ENCODE data around the gene SPR.

DNA sequence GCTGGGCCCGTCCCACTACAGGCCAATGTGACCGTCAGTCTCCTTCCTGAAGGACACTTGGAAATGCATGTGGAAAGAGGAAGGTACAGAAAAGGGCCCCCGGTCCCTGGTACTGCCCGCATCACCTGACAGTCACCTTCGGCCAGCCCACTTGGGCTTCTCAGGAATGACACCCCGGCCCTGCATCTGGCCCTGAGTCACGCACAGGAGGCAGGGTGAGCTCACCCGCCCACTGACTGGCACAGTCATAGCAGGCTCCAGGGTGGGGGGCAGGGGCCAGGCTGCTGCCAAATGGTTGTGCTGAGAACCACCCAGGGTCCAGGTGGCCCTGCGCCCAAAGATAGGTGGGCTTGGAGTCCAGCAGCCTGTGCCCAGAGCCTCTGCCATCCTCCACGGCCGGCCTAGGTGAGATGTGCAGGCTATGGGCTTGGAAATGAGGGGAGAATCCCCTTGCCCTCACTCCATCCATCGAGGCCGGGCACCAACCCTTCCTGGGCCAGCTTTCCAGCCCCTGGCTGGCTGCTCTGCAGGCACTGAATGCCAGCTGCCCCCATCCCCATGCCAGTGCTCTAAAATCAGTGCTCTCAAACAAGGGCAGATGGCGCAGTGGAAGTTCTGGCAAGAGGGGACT is 44.2 kb downstream of the SPR start:
- TF ChIP-seq, protein P1, sequence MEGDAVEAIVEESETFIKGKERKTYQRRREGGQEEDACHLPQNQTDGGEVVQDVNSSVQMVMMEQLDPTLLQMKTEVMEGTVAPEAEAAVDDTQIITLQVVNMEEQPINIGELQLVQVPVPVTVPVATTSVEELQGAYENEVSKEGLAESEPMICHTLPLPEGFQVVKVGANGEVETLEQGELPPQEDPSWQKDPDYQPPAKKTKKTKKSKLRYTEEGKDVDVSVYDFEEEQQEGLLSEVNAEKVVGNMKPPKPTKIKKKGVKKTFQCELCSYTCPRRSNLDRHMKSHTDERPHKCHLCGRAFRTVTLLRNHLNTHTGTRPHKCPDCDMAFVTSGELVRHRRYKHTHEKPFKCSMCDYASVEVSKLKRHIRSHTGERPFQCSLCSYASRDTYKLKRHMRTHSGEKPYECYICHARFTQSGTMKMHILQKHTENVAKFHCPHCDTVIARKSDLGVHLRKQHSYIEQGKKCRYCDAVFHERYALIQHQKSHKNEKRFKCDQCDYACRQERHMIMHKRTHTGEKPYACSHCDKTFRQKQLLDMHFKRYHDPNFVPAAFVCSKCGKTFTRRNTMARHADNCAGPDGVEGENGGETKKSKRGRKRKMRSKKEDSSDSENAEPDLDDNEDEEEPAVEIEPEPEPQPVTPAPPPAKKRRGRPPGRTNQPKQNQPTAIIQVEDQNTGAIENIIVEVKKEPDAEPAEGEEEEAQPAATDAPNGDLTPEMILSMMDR (IDR thresholded peaks at IDR 0.05): no peak
- no peak for TF ChIP-seq ZFX (IDR thresholded peaks at IDR 0.05; ENCODE audit: borderline replicate concordance)

All from 22Rv1 (cell line).